Astrocyte (in vitro differentiated cells and primary cell): ENCODE data around the gene GET4. TPM values are rescaled to one million over a fixed set of nuclear protein-coding genes. Genes with fewer than 3 reads are reported as not detected.

Source experiments
- DNase-seq: peaks from one replicate; pipeline ENCODE4 v3.0.0-alpha.2; 2010; ENCODE audit warnings: low read depth
- FAIRE-seq: peaks from 2 replicates; lab custom pipeline; 2011; peaks lifted over from hg19 to GRCh38; lab: Jason Lieb, UNC
- H2AFZ ChIP-seq: 2 replicates; pipeline ENCODE4 v1.6.0; 2012; ENCODE audit warnings: low read depth, low read length, inconsistent platforms
- H3K27ac ChIP-seq: 2 replicates; pipeline ENCODE4 v1.5.1; 2011; ENCODE audit warnings: low read depth, low read length, inconsistent platforms
- H3K27me3 ChIP-seq: 2 replicates; pipeline ENCODE4 v1.6.0; 2011; ENCODE audit warnings: low read length, inconsistent platforms; ENCODE audit not compliant: insufficient read depth
- H3K36me3 ChIP-seq: 2 replicates; pipeline ENCODE4 v1.5.1; 2011; ENCODE audit warnings: low read length, inconsistent platforms; ENCODE audit not compliant: insufficient read depth
- H3K4me1 ChIP-seq: 2 replicates; pipeline ENCODE4 v1.5.1; 2011; ENCODE audit warnings: low read length, inconsistent platforms; ENCODE audit not compliant: insufficient read depth
- H3K4me2 ChIP-seq: 2 replicates; pipeline ENCODE4 v1.6.0; 2012; ENCODE audit warnings: low read length, inconsistent platforms
- H3K4me3 ChIP-seq: 2 replicates; pipeline ENCODE4 v1.5.1; 2011; ENCODE audit warnings: low read depth, mild to moderate bottlenecking, low read length, inconsistent platforms; ENCODE audit not compliant: insufficient read depth
- H3K79me2 ChIP-seq: 2 replicates; pipeline ENCODE4 v1.6.0; 2012; ENCODE audit warnings: mild to moderate bottlenecking, low read length, inconsistent platforms; ENCODE audit not compliant: insufficient read depth
- H3K9ac ChIP-seq: 2 replicates; pipeline ENCODE4 v1.6.0; 2012; ENCODE audit warnings: mild to moderate bottlenecking, low read length, inconsistent platforms
- H3K9me3 ChIP-seq: 2 replicates; pipeline ENCODE4 v1.5.1; 2012; ENCODE audit warnings: low read depth, mild to moderate bottlenecking, low read length, inconsistent platforms; ENCODE audit not compliant: insufficient read depth
- H4K20me1 ChIP-seq: 2 replicates; pipeline ENCODE4 v1.6.0; 2012; ENCODE audit warnings: low read length, inconsistent platforms; ENCODE audit not compliant: insufficient read depth
- H3K27ac Mint-ChIP-seq: one replicate; pipeline ENCODE4 v1.8.0; 2021; ENCODE audit warnings: mild to moderate bottlenecking, mixed read lengths; ENCODE audit not compliant: unreplicated experiment
- H3K27me3 Mint-ChIP-seq: one replicate; pipeline ENCODE4 v1.8.0; 2021; ENCODE audit warnings: low read depth, mixed read lengths; ENCODE audit not compliant: unreplicated experiment
- H3K36me3 Mint-ChIP-seq: one replicate; pipeline ENCODE4 v1.8.0; 2021; ENCODE audit warnings: low read depth, mixed read lengths; ENCODE audit not compliant: unreplicated experiment
- H3K4me1 Mint-ChIP-seq: one replicate; pipeline ENCODE4 v1.8.0; 2021; ENCODE audit warnings: low read depth, mixed read lengths; ENCODE audit not compliant: unreplicated experiment
- H3K4me3 Mint-ChIP-seq: one replicate; pipeline ENCODE4 v1.8.0; 2021; ENCODE audit warnings: mild to moderate bottlenecking, moderate library complexity, mixed read lengths; ENCODE audit not compliant: unreplicated experiment
- H3K9me3 Mint-ChIP-seq: one replicate; pipeline ENCODE4 v1.8.0; 2021; ENCODE audit warnings: mild to moderate bottlenecking, mixed read lengths; ENCODE audit not compliant: unreplicated experiment
- CTCF ChIP-seq: IDR thresholded peaks from 2 replicates; pipeline ENCODE4 v1.5.1; 2011; ENCODE audit warnings: low read depth, mild to moderate bottlenecking, inconsistent platforms, low read length, moderate library complexity; ENCODE audit not compliant: insufficient read depth
- EZH2 ChIP-seq: IDR thresholded peaks from 2 replicates; pipeline ENCODE4 v1.6.1; 2012; ENCODE audit warnings: mild to moderate bottlenecking, low read length, inconsistent platforms; ENCODE audit not compliant: insufficient read depth
- total RNA-seq: library from RNA; stranded (reverse); gene quantifications from 2 replicates; pipeline ENCODE4 v1.2.1, GENCODE V29; 2021

The GET4 gene
- total RNA-seq, 1 donor from 2014 or later, result 43.0 TPM

- no peak overlapping the region for H3K27ac Mint-ChIP-seq
- H3K4me3 Mint-ChIP-seq, result no peak overlapping the region
- Histone ChIP-seq H3K79me2 (peaks cover 14% of the 10 kb centered on the region), H4K20me1 (peaks cover 28% of the 10 kb centered on the region), H3K36me3 (peaks cover 24% of the 10 kb centered on the region), H3K9ac (no peak overlapping the region), H3K9me3 (no peaks in the 10 kb centered on the region), H2AFZ (no peak overlapping the region), H3K27ac (no peak overlapping the region), H3K4me3 (no peak overlapping the region), H3K27me3 (no peaks in the 10 kb centered on the region), H3K4me2 (no peak overlapping the region), H3K4me1 (no peaks in the 10 kb centered on the region)
- DNase-seq (no peak), FAIRE-seq (no peak)
- no peaks in the 10 kb centered on the region for H3K27me3 Mint-ChIP-seq
- no peaks in the 10 kb centered on the region for H3K4me1 Mint-ChIP-seq
- H3K36me3 Mint-ChIP-seq, result peaks cover 28% of the 10 kb centered on the region
- TF ChIP-seq CTCF (no peak), EZH2 (no peak)
- H3K9me3 Mint-ChIP-seq, result peaks cover 3% of the 10 kb centered on the region
Observed at GRCh38 chr7:851204-851603, 25.1 kb upstream of the GET4 start.

- Mint-ChIP-seq H3K27ac (no peak overlapping the region), H3K4me1 (no peaks in the 10 kb centered on the region), H3K27me3 (no peaks in the 10 kb centered on the region), H3K4me3 (no peak overlapping the region), H3K9me3 (no peaks in the 10 kb centered on the region), H3K36me3 (peaks cover 27% of the 10 kb centered on the region)
- FAIRE-seq (no peak), DNase-seq (no peak)
- Histone ChIP-seq H3K9me3 (no peaks in the 10 kb centered on the region), H3K79me2 (peaks cover 11% of the 10 kb centered on the region), H2AFZ (no peak overlapping the region), H3K4me2 (no peak overlapping the region), H3K4me1 (no peaks in the 10 kb centered on the region), H3K36me3 (peaks cover 28% of the 10 kb centered on the region), H3K4me3 (no peak overlapping the region), H3K27ac (no peak overlapping the region), H4K20me1 (peaks cover 24% of the 10 kb centered on the region), H3K9ac (no peak overlapping the region), H3K27me3 (no peaks in the 10 kb centered on the region)
- no peak for TF ChIP-seq CTCF
- TF ChIP-seq EZH2, result no peak
Observed at GRCh38 chr7:853366-854117, 22.8 kb upstream of the GET4 start.

GRCh38 chr7:854118-854775, 22.1 kb upstream of the GET4 start:
- FAIRE-seq, result no peak
- Histone ChIP-seq H3K4me3 (no peak overlapping the region), H4K20me1 (peaks cover 24% of the 10 kb centered on the region), H3K27me3 (no peaks in the 10 kb centered on the region), H2AFZ (no peak overlapping the region), H3K4me2 (no peak overlapping the region), H3K4me1 (no peaks in the 10 kb centered on the region), H3K79me2 (peaks cover 8% of the 10 kb centered on the region), H3K9ac (no peak overlapping the region), H3K36me3 (peaks cover 29% of the 10 kb centered on the region), H3K9me3 (no peaks in the 10 kb centered on the region), H3K27ac (no peak overlapping the region)
- Mint-ChIP-seq H3K4me3 (no peak overlapping the region), H3K27ac (no peak overlapping the region), H3K36me3 (peaks cover 29% of the 10 kb centered on the region), H3K9me3 (no peaks in the 10 kb centered on the region), H3K4me1 (no peaks in the 10 kb centered on the region), H3K27me3 (no peaks in the 10 kb centered on the region)
- TF ChIP-seq EZH2 (no peak), CTCF (no peak)
- DNase-seq, result no peak
